ENCODE measurements around the gene TGM4.
"Not testable (repeated sequence)": the region's sequence is repeated elsewhere in the genome, so short reads cannot be mapped to it uniquely, and the experiment has no call there.

TGM4 gene

GRCh38 chr3:44915702-44916438 lies 41.5 kb downstream of the TGM4 start:
- no peak for DNase-seq (ENCODE audit: low read depth)

GRCh38 chr3:44918087-44918486 lies 43.7 kb downstream of the TGM4 start:
- DNase-seq (ENCODE audit: low read depth): no peak

- DNase-seq (ENCODE audit: low read depth): no peak
Observed at GRCh38 chr3:44918581-44918980, 44.2 kb downstream of the TGM4 start.

GRCh38 chr3:44920081-44920480 lies 45.7 kb downstream of the TGM4 start:
- no peak for DNase-seq (ENCODE audit: low read depth)

GRCh38 chr3:44923632-44924456 lies 49.4 kb downstream of the TGM4 start:
- no peak for DNase-seq (ENCODE audit: low read depth)

- no peak for DNase-seq (ENCODE audit: low read depth)
Observed at GRCh38 chr3:44924457-44925084, 50.2 kb downstream of the TGM4 start.

- no peak for DNase-seq (ENCODE audit: low read depth)
Observed at GRCh38 chr3:44926172-44926571, 51.8 kb downstream of the TGM4 start.

- DNase-seq (ENCODE audit: low read depth): no peak
Observed at GRCh38 chr3:44926921-44927320, 52.5 kb downstream of the TGM4 start.

GRCh38 chr3:44927371-44927770 lies 53.0 kb downstream of the TGM4 start:
- no peak for DNase-seq (ENCODE audit: low read depth)

- no peak for DNase-seq (ENCODE audit: low read depth)
Observed at GRCh38 chr3:44929782-44930181, 55.4 kb downstream of the TGM4 start.

- DNase-seq (ENCODE audit: low read depth): no peak
Observed at GRCh38 chr3:44930911-44931310, 56.5 kb downstream of the TGM4 start.

- DNase-seq (ENCODE audit: low read depth): no peak
Observed at GRCh38 chr3:44931791-44932190, 57.4 kb downstream of the TGM4 start.

GRCh38 chr3:44932271-44932670 lies 57.9 kb downstream of the TGM4 start:
- DNase-seq (ENCODE audit: low read depth): no peak

GRCh38 chr3:44932986-44933944 lies 58.9 kb downstream of the TGM4 start:
- no peak for DNase-seq (ENCODE audit: low read depth)

- DNase-seq (ENCODE audit: low read depth): no peak
Observed at GRCh38 chr3:44939581-44940036, 65.2 kb downstream of the TGM4 start.

GRCh38 chr3:44942202-44942921 lies 68.0 kb downstream of the TGM4 start:
- DNase-seq (ENCODE audit: low read depth): peak; percentile 34

- DNase-seq (ENCODE audit: low read depth): no peak
Observed at GRCh38 chr3:44948239-44948638, 73.8 kb downstream of the TGM4 start.

- not testable (repeated sequence) for DNase-seq (ENCODE audit: low read depth)
Observed at GRCh38 chr3:44949770-44950169, 75.4 kb downstream of the TGM4 start.

GRCh38 chr3:44950275-44950734 lies 75.9 kb downstream of the TGM4 start:
- no peak for DNase-seq (ENCODE audit: low read depth)

GRCh38 chr3:44952689-44953088 lies 78.3 kb downstream of the TGM4 start:
- no peak for DNase-seq (ENCODE audit: low read depth)

- DNase-seq (ENCODE audit: low read depth): no peak
Observed at GRCh38 chr3:44954304-44954703, 79.9 kb downstream of the TGM4 start.
